Activated CD4-positive, alpha-beta T cell treated with anti-CD3 and anti-CD28 coated beads, Interleukin-10, Interleukin-2, amounts not matched to agents 100 ng/mL and 50 ng/mL, durations not matched to agents 16 hours and 8 hours (primary cell): ENCODE measurements around the gene HAPLN2.

Experiments
- DNase-seq: peaks from one replicate; pipeline ENCODE4 v3.0.0-alpha.2; 2020

Gene HAPLN2

DNA sequence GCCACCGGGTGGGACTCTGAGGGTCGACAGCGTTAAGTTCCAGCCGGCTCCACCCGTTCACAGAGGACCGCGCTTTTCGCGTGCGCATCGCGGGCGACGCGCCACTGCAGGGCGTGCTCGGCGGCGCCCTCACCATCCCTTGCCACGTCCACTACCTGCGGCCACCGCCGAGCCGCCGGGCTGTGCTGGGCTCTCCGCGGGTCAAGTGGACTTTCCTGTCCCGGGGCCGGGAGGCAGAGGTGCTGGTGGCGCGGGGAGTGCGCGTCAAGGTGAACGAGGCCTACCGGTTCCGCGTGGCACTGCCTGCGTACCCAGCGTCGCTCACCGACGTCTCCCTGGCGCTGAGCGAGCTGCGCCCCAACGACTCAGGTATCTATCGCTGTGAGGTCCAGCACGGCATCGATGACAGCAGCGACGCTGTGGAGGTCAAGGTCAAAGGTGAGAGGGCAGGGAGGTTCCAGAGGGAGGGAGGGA lies 27.6 kb downstream of the HAPLN2 start:
- DNase-seq, result no peak

DNA sequence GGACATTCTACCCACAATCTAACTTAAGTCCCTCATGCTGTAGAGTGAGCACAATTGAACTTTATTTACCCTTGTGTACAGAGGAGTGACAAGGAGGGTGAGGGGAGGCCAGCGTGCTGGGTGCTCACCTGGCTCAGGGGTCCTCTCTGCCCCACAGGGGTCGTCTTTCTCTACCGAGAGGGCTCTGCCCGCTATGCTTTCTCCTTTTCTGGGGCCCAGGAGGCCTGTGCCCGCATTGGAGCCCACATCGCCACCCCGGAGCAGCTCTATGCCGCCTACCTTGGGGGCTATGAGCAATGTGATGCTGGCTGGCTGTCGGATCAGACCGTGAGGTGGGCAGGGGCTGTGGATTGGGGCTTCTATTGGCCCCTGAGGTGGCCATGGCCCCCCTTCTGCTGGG lies 28.1 kb downstream of the HAPLN2 start:
- DNase-seq, result no peak

DNA sequence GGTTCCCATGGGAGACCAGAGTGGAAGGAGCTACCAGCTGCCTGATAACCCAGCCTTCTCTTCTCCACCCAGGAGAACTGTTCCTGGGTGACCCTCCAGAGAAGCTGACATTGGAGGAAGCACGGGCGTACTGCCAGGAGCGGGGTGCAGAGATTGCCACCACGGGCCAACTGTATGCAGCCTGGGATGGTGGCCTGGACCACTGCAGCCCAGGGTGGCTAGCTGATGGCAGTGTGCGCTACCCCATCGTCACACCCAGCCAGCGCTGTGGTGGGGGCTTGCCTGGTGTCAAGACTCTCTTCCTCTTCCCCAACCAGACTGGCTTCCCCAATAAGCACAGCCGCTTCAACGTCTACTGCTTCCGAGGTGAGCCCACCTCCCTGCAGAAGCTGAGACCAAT lies 29.3 kb downstream of the HAPLN2 start:
- DNase-seq, result no peak

DNA sequence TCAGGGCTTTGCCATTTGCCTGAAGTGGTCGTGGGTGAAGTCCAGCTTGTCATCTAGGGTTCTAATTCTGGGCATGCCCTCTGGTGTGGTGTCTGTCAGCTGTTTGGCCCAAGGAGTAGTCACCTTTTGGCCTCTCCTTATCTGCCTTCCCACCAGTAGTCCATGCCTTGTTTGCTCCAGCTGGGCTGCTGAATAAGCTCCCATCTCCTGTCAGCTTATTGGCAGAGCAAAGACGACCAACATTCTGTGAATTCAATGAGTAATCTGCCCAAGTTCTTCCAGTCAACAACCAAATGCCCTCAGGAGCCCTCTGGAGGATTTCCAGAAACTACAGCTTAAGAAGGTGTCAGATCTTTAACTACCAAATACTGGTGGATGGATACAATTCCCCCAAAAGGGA lies 29.7 kb downstream of the HAPLN2 start:
- no peak for DNase-seq

DNA sequence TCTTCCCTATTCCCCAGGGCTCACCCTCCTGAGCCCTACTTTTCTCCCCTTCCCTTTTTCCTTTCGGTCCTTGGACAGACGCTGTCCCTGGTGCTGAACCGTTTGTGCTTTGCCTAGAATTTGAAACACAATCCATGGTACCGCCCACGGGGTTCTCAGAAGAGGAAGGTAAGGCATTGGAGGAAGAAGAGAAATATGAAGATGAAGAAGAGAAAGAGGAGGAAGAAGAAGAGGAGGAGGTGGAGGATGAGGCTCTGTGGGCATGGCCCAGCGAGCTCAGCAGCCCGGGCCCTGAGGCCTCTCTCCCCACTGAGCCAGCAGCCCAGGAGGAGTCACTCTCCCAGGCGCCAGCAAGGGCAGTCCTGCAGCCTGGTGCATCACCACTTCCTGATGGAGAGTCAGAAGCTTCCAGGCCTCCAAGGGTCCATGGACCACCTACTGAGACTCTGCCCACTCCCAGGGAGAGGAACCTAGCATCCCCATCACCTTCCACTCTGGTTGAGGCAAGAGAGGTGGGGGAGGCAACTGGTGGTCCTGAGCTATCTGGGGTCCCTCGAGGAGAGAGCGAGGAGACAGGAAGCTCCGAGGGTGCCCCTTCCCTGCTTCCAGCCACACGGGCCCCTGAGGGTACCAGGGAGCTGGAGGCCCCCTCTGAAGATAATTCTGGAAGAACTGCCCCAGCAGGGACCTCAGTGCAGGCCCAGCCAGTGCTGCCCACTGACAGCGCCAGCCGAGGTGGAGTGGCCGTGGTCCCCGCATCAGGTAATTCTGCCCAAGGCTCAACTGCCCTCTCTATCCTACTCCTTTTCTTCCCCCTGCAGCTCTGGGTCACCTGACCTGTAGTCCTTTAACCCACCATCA lies 33.1 kb downstream of the HAPLN2 start:
- DNase-seq, result no peak

DNA sequence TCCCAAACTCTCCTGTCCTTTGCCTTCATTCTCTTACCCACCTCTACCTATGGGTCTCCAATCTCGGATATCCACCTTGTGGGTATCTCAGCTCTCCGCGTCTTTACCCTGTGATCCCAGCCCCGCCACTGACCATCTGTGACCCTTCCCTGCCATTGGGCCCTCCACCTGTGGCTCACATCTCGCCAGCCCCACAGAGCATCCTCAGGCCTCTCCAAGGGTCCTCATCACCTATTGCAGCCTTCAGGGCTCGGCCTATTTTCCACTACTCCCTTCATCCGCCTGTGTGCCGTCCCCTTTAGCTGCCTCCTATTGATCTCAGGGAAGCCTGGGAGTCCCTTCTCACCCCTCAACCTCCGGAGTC lies 33.8 kb downstream of the HAPLN2 start:
- no peak for DNase-seq

DNA sequence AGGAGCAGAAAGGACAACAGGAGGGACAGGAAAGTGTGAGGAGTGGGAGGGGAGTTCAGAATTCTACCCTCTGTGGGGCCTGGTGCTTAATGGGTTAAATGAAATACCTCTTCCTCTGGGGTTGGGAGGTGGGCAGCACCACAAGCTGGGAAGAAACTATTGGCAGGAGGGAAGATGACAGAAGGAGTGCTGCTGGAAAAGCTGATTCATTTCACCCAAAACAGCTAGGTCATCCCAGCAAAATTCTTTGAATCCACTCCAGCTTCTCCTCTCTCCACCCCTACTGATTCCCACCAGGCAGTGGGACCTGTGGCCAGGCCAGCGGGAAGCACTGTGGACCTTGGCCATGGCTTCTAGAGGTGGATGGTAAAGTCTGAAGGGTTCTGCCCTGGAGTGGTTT lies 35.5 kb downstream of the HAPLN2 start:
- DNase-seq, result no peak

DNA sequence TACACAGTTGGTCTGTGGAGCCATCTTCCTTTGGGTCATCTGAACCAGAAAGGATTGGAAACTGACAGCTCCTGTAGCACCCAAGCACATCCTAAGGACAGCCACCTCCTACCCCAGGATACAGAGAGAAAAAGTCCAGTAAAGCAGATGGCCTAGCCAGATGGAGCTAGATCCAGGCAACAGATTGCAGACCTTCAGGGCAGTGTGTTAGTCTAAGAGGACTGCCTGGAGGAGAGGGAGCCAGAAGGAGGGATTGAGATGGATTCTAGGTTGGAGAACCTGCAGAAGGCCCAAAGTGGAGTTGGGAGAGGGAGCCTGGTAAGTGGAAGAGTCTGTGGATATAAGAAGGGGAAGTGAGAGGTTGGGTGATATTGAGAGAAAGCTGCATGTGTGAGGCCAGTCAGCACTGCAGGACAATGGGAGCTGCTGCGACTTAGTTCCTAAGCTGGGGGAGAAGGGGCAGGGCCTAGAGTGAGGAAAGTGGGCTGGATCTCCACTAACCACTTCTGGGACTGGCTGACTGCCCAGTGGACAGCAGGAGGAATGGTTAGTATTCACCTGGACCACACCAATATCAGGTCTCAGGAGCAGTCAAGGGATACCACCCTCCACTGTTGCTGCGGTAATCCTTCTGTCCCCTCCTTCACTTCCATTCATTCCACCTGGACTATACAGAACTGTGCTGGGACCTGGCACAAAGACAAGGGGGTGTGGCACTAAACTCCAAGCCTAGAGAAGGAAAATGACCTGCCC lies 36.1 kb downstream of the HAPLN2 start:
- DNase-seq, result no peak

DNA sequence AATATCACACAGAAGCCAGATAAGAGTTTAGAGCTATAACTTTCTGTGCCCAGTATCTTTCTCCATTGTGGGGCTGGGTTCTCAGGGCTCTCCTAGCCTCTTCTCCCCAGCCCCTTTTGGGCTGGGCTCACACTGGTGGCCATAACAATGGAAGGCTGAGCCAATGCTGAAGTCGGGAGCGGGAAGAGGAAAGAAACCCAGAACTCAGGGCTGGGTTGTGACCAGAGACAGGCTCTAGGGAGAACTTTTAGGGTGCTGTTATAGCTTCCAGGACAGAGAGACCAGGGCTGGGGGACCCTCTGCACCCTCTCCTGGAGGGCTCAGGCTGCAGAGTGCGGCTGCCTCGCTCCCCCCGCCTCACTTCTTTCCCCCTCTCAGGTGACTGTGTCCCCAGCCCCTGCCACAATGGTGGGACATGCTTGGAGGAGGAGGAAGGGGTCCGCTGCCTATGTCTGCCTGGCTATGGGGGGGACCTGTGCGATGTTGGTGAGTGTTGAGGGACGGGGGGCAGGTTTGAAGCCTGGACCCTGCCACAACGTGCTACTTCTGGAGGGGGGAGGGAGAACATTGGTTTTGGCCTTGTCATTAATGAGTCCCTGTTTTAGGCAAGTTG lies 36.8 kb downstream of the HAPLN2 start:
- no peak for DNase-seq

DNA sequence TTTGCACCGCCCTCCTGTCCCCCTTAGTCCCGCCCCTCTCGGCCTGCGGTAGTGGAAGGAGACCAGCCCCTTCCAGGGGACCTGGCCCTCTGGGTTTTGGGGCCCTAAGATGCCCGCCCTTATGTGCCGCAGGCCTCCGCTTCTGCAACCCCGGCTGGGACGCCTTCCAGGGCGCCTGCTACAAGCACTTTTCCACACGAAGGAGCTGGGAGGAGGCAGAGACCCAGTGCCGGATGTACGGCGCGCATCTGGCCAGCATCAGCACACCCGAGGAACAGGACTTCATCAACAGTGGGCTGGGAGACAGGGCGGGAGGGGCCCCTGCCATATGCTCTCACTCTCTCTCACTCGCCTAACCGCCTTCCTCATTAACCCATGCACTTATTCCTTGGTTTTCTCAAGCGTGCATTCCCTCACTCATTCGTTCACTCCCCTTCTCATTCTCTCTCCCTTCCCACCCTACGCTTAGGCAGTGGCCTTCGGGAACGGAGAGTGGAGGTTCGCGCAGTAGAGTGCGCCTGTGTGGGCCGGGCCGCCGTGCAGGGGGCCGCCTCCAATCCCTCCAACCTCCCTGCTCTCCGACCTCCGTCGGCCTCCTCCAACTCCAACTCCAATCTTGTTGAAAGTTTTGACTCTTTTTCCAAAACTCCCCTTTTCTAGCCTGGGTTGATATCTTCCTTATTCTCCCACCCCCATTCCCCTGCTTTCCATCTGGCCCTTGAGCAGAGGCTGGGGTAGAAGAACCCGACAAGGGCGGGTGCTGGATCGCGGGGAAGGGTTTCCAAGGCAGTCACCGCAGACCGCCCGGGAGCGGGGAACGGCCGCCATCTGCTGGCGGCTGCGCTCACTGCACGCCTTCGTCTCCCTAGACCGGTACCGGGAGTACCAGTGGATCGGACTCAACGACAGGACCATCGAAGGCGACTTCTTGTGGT lies 37.9 kb downstream of the HAPLN2 start:
- DNase-seq, result peak; percentile 77

DNA sequence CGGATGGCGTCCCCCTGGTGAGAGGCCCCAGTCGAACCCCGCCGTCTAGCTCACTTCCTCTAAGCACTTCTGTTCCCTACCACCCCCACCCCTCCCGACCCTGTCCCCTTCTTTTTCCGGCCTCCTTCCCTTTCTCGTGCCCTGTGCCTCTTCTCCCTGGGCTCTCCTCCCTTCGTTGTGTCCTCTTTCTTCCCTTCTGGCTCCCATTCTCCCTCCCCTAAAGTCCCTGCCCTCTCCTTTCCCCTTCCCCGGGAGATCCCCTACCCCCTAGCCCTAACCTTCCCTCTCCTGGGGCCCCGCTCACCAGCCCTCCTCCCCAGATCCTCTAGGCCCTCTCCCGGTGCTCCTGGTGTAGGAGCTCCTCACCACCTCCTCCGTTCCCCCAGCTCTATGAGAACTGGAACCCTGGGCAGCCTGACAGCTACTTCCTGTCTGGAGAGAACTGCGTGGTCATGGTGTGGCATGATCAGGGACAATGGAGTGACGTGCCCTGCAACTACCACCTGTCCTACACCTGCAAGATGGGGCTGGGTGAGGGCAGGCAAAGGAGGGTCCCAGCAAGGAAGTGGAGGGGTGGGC lies 38.6 kb downstream of the HAPLN2 start:
- DNase-seq, result no peak

DNA sequence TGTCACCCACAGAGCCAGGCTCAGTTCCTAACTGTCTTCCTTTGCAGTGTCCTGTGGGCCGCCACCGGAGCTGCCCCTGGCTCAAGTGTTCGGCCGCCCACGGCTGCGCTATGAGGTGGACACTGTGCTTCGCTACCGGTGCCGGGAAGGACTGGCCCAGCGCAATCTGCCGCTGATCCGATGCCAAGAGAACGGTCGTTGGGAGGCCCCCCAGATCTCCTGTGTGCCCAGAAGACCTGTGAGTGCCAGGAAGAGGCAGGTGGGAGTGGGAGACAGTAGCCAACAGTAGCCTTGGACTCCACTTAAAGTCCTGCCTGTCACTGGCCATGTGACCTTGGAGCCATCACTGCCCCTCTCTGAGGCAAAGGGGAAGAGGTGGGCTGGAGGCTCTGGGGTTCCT lies 39.3 kb downstream of the HAPLN2 start:
- no peak for DNase-seq

DNA sequence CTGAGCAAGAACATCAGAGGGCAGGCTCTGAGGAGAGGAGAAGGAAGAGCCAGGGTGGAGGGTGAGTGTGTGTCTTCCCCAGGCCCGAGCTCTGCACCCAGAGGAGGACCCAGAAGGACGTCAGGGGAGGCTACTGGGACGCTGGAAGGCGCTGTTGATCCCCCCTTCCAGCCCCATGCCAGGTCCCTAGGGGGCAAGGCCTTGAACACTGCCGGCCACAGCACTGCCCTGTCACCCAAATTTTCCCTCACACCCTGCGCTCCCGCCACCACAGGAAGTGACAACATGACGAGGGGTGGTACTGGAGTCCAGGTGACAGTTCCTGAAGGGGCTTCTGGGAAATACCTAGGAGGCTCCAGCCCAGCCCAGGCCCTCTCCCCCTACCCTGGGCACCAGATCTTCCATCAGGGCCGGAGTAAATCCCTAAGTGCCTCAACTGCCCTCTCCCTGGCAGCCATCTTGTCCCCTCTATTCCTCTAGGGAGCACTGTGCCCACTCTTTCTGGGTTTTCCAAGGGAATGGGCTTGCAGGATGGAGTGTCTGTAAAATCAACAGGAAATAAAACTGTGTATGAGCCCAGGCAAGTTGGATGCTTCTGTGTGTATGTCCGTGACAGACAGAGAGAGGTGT lies 39.8 kb downstream of the HAPLN2 start:
- DNase-seq, result no peak

DNA sequence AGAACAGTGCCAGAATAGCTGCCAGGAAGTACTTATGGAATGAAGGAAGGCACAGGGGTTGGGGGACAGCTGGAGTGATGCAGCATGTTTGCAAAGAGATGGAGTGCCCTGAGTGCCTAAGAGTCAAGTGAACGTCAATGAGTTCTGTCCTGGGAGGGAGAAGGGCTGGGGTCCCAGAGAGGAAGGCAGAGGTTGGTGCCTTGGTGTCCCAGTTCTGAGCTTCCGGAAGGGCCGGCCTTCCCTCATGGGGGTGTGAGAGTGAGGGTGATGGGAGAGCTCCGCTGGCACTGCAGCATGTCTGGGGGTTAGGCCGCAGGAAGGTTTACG lies 40.4 kb downstream of the HAPLN2 start:
- DNase-seq, result no peak

DNA sequence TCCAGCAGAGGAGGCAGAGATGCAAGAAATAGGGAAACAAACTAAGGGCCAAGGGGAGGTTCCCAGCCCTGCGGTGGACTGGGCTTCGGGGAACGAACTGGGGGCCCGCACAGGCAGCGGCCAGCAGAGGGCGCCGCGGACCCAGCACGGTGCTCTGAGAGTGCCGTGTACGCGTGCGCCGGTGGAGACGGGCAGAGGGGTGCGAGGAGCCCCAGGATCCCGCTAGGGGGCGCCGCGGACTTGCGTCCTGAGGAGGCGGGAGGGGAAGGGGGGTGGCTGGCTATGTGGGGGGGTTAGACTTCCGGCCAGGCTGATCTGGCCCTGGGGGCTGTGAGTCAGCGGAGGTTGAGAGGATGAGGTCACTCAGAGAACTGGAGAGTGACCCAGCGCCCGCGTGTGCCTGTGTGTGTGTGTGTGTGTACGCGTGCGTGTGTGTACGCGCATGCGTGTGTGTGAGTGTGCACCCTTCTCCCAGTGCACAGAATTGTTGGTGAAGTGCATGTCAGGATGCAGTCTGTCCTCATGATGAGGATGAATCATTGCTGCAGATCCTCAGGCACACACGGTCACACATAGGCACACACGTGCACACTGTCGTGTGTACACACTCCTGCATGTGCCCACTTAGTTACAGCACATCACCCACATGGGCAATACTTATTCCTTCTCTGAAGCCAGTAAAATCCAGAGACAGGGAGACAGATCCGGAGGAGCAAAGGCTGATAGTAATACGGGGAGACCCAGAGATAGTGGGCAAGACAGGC lies 41.0 kb downstream of the HAPLN2 start:
- peak; percentile 97 for DNase-seq

DNA sequence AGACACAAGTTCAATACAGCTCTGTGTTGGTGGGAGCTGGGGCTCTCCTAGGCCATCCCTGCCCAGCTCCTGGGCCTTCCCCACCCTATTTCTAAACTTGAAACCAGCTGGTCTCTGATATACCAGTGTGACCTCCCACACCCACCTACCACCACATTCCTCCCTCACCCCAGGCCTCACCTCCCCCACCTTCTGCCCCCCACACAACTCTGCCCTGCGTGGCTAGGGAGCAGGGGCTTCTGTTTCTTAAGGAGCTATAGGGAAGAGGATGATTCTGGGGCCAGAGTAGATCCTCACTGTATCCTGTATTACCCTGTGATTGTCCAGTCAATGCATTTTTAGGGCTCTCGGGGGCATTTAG lies 41.5 kb downstream of the HAPLN2 start:
- no peak for DNase-seq

DNA sequence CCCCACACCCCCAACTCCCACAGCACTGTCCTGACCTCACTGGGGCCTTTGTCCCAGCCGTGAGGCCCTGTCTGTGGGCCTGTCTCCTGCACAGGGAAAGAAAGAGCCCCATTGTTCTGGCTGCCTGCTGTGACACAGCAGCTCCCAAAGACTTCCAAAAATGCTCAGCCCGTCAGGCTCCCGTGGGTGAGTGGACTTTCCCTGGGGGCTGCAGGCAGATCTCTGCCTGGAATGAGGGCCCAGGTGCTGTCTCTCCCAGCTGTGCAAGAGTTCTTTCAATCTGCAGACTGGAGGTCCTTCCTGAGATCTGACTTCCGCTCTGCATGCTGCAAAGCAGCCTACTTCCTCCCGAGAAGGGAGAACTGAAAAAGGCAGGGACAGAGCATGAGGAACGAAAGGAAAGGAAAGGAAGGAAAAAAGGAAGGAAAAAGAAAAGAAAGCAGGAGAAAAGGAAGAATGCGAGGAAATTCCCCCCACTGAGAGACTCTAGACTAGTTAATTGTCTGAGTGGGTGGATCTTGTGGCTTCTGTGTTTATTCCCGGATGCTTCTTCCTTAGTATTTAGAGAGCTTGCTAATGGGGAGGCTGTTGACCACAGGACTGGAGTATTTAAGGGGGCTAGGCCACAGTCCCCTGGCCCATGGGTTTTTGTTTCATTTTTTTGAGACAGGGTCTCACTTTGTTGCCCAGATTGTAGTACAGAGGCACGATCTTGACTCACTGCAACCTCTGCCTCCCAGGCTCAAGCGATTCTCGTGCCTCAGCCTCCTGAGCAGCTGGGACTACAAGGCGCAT lies 43.0 kb downstream of the HAPLN2 start:
- no peak for DNase-seq

DNA sequence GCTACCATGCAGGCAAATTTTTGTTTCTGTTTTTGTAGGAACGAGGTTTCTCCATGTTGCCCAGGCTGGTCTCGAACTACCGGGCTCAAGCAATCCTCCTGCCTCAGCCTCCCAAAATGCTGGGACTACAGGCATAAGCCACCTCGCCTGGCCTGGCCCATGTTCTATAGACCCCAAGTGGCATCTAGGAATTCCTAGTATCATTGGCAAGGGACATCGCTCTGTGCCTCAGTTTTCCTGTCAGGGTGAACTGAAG lies 43.5 kb downstream of the HAPLN2 start:
- DNase-seq, result no peak

DNA sequence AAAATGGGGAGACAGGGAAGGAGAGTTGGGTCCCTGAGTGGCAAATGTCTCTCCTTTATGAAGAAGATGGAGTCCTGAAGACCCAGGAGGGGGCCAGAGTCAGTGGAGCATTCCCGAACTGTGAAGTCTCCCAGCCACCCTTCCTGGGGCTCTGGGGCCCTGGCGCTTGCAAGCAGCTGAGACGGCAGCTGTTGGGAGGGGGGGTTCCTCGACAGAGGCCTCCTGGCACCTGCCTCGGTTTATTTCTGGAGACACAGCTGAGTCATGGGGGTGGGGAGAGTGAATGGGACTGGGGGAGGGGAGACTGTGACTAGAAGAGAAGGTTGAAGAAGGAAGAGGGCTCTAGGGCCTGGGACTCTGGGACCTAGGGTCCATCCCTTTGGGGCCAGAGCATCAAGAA lies 44.0 kb downstream of the HAPLN2 start:
- no peak for DNase-seq

DNA sequence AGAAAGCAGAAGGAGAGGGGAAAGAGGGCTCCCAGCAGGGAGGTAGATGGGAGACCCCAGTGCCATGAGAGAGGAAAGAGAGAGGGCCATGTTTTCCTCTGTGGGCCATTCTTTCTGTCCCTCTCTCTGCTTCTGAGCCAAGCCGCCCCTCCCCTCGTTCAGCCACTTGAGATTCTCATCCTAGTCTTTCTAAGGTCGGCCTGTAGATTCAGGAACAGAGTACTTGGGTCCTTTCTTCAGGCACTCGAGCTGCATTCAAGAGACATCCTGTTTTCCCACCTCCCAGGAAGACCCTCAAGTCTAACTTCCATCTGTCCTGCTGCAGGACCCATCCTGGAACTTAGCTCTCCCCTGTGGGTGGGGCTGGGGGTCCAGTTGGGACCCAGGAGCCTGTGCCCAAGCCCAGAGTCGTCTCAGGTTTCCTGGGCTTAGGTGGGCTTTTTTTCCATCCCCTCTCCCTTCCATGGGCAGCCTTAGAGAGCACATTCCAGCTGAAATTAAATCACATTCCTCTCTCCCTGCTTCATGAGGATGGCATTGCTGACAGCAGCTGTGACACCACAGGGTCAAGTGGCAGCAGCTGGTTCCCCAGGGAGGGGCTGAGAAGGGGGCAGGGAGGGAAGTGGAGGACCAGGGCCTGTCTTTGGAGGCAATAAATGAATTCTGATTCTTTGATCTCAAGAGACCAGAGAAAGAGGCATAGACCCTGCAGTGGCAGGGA lies 45.0 kb downstream of the HAPLN2 start:
- no peak for DNase-seq
